Measurements from ENCODE around the gene IGF2. TPM values are rescaled to one million over a fixed set of nuclear protein-coding genes. Genes with fewer than 3 reads are reported as not detected.

Gene IGF2
- total and polyA plus RNA-seq, 9 donors, result 21.7 to 412 (median 135) TPM

DNA sequence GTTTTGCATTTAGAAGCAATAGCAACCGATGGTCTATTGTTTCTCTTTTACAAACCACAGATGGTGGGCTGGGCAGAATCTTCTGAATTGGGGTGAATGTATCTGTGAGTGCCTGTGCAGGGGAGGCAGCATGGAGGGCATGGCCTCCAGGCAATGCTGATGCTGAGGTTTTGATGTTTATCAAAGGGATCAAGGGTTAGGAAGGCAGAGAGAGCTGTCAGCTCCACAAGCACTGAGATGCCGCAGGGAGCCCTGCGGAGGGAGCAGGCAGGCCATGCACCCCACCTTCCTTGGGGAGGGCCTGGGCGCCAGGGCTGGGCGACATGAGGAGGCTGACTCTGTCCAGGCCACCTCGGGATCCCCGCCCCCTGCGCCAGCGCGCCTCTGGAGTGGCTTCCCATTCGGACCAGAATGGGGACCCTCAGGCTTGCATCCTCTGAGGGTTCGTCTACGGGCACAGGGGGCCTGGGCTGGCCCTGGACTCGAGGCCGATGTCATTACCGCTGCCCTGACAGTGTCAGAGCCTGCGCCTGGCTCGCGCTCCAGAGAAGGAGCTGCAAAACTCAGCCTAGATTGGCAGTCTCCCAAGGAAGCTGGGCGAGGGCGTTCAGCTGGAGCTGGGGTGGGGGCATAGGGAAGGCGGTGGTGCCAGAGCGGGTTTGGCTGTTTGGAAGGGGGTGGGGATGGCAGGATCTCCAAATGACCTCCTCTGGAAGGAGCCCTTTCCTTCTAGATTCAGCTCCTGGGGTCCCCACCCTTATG lies 46.3 kb upstream of the IGF2 start:
- no peaks in the 10 kb centered on the region for H3K4me1 ChIP-seq (ENCODE audit: insufficient read depth)
- no peaks in the 10 kb centered on the region for H3K36me3 ChIP-seq
- no peak overlapping the region for H3K27ac ChIP-seq
- 58 to 69% (median 68%) methylated on average over 23 of the region's 23 CpGs for WGBS, 3 donors
- no peaks in the 10 kb centered on the region for H3K9me3 ChIP-seq
- H3K4me3 ChIP-seq, result no peak overlapping the region
- no peak for TF ChIP-seq POLR2A (IDR thresholded peaks at IDR 0.05)
- TF ChIP-seq, protein P1, sequence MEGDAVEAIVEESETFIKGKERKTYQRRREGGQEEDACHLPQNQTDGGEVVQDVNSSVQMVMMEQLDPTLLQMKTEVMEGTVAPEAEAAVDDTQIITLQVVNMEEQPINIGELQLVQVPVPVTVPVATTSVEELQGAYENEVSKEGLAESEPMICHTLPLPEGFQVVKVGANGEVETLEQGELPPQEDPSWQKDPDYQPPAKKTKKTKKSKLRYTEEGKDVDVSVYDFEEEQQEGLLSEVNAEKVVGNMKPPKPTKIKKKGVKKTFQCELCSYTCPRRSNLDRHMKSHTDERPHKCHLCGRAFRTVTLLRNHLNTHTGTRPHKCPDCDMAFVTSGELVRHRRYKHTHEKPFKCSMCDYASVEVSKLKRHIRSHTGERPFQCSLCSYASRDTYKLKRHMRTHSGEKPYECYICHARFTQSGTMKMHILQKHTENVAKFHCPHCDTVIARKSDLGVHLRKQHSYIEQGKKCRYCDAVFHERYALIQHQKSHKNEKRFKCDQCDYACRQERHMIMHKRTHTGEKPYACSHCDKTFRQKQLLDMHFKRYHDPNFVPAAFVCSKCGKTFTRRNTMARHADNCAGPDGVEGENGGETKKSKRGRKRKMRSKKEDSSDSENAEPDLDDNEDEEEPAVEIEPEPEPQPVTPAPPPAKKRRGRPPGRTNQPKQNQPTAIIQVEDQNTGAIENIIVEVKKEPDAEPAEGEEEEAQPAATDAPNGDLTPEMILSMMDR (IDR thresholded peaks at IDR 0.05), result no peak
- no peak for TF ChIP-seq EP300 (IDR thresholded peaks at IDR 0.05)
- H3K27me3 ChIP-seq, result no peaks in the 10 kb centered on the region
- intact Hi-C loops (cut with DNase I), result no loop called here
- no peak for DNase-seq

DNA sequence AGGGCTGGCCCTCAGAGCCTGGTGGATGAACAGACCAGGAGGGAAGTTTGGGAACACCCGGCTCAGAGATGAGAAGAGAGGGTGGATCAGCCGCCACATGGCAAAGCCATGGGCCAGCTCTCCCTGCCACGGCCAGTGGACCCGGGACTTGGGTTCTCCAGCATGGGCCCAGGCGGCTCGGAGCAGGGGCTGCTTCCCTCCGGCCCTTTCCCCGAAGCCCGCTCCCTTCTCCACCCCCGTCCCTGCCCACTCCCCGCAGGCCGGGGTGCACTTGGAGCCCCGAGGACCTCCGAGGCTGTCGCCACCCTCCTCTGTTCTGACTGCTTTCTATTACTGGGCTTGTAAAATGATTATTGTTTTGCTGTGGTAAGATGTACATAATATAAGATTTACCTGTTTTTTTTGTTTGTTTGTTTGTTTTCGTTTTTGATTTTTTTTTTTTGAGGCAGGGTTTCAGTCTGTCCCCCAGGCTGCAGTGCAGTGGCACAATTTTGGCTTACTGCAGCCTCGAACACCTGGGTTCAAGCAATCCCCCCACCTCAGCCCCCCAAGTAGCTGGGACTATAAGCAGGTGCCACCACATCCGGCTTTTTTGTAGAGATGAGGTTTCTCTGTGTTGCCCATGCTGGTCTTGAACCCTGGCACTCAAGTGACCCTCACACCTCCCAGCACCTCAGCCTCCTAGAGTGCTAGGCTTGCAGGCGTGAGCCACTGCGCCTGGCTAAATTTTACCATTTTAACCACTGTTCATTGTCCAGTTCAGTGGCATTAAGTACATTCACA lies 43.7 kb upstream of the IGF2 start:
- TF ChIP-seq, protein P1 (IDR thresholded peaks at IDR 0.05), result no peak
- TF ChIP-seq EP300 (IDR thresholded peaks at IDR 0.05) (no peak), POLR2A (IDR thresholded peaks at IDR 0.05) (no peak)
- Histone ChIP-seq H3K36me3 (no peaks in the 10 kb centered on the region), H3K4me1 (ENCODE audit: insufficient read depth) (no peaks in the 10 kb centered on the region), H3K4me3 (no peak overlapping the region), H3K27ac (no peak overlapping the region), H3K27me3 (no peaks in the 10 kb centered on the region), H3K9me3 (no peaks in the 10 kb centered on the region)
- intact Hi-C loops (cut with DNase I), result no loop called here
- DNase-seq, result no peak
- WGBS, 3 donors, result 78 to 83% (median 80%) methylated on average over 20 of the region's 20 CpGs

DNA sequence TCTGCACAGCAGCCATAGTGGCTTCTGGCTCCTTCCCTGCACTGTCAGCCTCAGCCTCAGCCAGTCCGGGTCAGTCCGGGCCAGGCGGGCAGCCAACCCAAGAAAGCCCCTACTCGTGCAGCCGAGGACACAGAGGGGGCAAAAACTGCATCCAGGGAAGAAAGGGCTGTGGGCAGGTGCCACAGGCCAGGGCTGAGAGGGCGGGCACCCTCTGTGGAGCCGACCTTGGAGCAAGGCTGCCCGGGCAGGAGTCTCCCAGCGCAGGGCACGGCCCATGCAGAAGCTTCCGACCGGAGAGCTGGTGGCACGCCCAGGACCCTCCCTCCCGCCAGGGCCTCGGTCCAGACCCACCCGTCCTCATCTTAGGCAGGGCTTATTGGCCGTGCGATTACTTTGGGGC lies 42.9 kb upstream of the IGF2 start:
- WGBS, 3 donors, result 65 to 83% (median 71%) methylated on average over 18 of the region's 18 CpGs
- H3K4me1 ChIP-seq (ENCODE audit: insufficient read depth), result no peaks in the 10 kb centered on the region
- no peak overlapping the region for H3K27ac ChIP-seq
- no peaks in the 10 kb centered on the region for H3K9me3 ChIP-seq
- TF ChIP-seq, protein P1 (IDR thresholded peaks at IDR 0.05), result no peak
- TF ChIP-seq POLR2A (IDR thresholded peaks at IDR 0.05) (no peak), EP300 (IDR thresholded peaks at IDR 0.05) (no peak)
- H3K27me3 ChIP-seq, result no peaks in the 10 kb centered on the region
- intact Hi-C loops (cut with DNase I), result no loop called here
- no peaks in the 10 kb centered on the region for H3K36me3 ChIP-seq
- no peak for DNase-seq
- H3K4me3 ChIP-seq, result no peak overlapping the region

DNA sequence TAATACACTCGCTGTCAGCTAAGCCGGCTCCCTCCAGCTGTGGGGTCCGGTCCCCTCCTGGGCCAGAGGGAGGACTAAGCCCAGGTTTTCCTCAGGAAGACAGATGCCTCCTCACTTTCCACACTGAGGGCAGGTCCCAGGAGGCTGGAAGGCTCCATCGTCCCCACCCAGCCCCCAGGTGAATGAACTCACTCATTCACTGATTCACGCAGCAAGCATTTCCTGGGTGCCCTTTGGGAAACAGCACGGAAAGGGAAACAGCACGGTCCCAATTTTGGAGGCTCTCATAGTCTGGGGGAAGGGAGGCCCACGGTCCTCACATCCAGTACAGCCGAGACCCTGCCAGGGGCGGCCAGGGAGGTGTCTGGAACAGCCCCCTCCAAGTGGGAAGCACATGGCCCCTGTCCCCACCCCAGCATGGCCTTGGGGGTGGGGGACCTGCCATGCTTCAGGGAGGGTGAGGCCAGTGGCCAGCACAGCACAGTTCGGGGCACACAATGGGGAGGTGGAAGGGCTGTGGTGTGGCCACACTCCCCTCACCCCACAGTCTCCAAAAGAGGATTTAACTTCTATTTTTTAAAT lies 41.7 kb upstream of the IGF2 start:
- intact Hi-C loops (cut with DNase I), result no loop called here
- no peak for DNase-seq
- H3K27ac ChIP-seq, result no peak overlapping the region
- 75 to 86% (median 83%) methylated on average over 11 of the region's 11 CpGs for WGBS, 3 donors
- H3K27me3 ChIP-seq, result no peaks in the 10 kb centered on the region
- no peaks in the 10 kb centered on the region for H3K4me1 ChIP-seq (ENCODE audit: insufficient read depth)
- no peaks in the 10 kb centered on the region for H3K9me3 ChIP-seq
- H3K36me3 ChIP-seq, result no peaks in the 10 kb centered on the region
- TF ChIP-seq POLR2A (IDR thresholded peaks at IDR 0.05) (no peak), EP300 (IDR thresholded peaks at IDR 0.05) (no peak)
- TF ChIP-seq, protein P1 (IDR thresholded peaks at IDR 0.05), result no peak
- H3K4me3 ChIP-seq, result no peak overlapping the region
